HL-60 (cell line): ENCODE measurements around the gene FRAT1.

Source experiments
- CTCF ChIP-seq: IDR thresholded peaks from one replicate; pipeline ENCODE4 v1.5.1; 2011; ENCODE audit warnings: low read length, control low read depth, inconsistent platforms; ENCODE audit not compliant: insufficient read depth
- GABPA ChIP-seq: IDR thresholded peaks from 2 replicates; pipeline ENCODE4 v1.6.1; 2012; ENCODE audit warnings: low read depth
- POLR2AphosphoS5 ChIP-seq: IDR thresholded peaks from 2 replicates; pipeline ENCODE4 v1.6.1; 2012; ENCODE audit warnings: low read depth

GRCh38 chr10:97312897-97313296 is 6.2 kb upstream of the FRAT1 start:
- no peak for TF ChIP-seq CTCF
- TF ChIP-seq POLR2AphosphoS5: no peak
- no peak for TF ChIP-seq GABPA
